Fibroblast of upper back skin (primary cell): Measurements from ENCODE around the gene SEPTIN5.
"Not testable (repeated sequence)": the region's sequence is repeated elsewhere in the genome, so short reads cannot be mapped to it uniquely, and the experiment has no call there.

Experiments
- DNase-seq: peaks from one replicate; pipeline ENCODE4 v3.0.0-alpha.2; 2013

Gene SEPTIN5

GRCh38 chr22:19721330-19722177, 7.3 kb downstream of the SEPTIN5 start:
- DNase-seq = no peak

GRCh38 chr22:19722178-19722981, 8.1 kb downstream of the SEPTIN5 start:
- no peak for DNase-seq

DNA sequence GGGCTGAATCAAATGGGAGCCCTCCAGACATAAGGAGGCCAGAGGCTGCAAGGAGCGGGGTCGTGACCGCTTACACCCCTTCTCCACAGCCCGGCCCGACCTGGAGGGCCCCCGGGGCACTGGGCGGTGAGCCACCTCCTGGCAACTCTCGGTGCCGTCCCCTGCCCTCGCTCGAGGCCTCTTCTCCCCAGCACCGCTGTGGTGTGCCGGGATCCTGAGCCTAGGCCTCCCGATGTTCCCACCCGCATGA, 8.6 kb downstream of the SEPTIN5 start:
- no peak for DNase-seq

DNA sequence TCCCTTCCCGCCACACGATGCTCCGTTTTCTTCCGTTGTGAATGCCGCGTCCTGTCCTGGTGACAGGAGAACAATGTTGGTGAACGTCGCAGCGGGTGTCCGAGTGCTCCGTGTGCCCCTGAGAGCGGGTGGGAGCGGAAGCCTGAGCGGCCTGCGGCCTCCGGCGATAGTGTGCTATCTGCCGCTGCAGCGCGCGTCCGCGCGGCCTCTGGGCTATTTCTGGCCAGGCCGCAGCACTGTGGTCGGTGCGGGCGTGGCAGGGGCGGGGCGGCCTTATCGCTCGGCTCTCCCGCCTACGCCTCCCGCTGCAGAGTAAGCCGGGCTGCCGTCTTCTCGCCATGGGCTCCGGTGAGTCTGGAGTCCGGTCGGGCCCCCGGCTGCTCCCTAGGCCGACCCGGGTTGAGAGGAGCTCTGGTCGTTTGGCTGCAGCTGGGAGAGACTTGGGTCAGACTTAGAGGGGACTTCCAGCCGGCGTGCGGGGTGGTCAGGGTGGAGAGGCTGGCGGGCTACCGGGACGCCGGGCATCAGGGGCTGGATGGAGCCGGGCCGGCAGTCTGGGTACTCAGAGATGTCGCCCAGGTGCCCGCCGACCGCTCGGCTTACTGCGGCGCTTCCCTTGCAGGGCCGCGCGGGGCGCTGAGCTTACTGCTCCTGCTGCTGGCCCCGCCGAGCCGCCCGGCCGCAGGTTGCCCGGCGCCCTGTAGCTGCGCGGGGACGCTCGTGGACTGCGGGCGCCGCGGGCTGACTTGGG, 9.1 kb downstream of the SEPTIN5 start, which contains the start of gene GP1BB:
Gene GP1BB, plus strand, starts transcription at position 308 of the 751 bp plus-strand sequence. Its CDS starts 31 bp downstream, at position 339.
- no peak for DNase-seq

DNA sequence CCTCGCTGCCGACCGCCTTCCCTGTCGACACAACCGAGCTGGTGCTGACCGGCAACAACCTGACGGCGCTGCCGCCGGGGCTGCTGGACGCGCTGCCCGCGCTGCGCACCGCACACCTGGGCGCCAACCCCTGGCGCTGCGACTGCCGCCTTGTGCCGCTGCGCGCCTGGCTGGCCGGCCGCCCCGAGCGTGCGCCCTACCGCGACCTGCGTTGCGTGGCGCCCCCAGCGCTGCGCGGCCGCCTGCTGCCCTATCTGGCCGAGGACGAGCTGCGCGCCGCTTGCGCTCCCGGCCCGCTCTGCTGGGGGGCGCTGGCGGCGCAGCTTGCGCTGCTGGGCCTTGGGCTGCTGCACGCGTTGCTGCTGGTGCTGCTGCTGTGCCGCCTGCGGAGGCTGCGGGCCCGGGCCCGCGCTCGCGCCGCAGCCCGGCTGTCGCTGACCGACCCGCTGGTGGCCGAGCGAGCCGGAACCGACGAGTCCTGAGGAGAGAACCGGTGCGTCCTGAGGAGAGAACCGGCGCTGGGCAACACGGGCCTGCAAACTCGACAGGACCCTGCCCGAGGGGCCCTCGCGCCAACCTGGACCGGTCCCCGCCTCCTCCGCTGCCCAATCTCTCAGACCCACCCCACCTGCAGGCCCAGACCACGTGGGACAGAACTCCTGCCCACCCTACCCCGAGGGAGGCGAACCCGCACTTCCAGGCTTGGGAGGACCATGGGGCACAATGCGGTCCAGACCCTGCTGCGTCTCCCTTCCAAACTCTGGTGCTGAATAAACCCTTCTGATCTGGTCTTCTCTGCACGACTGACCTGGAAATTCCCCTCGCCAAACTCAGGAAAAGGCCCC, 9.9 kb downstream of the SEPTIN5 start:
- DNase-seq = no peak

- no peak for DNase-seq
Observed at GRCh38 chr22:19724927-19725661, 10.8 kb downstream of the SEPTIN5 start.

GRCh38 chr22:19726064-19726788, 11.9 kb downstream of the SEPTIN5 start:
- DNase-seq = not testable (repeated sequence)

DNA sequence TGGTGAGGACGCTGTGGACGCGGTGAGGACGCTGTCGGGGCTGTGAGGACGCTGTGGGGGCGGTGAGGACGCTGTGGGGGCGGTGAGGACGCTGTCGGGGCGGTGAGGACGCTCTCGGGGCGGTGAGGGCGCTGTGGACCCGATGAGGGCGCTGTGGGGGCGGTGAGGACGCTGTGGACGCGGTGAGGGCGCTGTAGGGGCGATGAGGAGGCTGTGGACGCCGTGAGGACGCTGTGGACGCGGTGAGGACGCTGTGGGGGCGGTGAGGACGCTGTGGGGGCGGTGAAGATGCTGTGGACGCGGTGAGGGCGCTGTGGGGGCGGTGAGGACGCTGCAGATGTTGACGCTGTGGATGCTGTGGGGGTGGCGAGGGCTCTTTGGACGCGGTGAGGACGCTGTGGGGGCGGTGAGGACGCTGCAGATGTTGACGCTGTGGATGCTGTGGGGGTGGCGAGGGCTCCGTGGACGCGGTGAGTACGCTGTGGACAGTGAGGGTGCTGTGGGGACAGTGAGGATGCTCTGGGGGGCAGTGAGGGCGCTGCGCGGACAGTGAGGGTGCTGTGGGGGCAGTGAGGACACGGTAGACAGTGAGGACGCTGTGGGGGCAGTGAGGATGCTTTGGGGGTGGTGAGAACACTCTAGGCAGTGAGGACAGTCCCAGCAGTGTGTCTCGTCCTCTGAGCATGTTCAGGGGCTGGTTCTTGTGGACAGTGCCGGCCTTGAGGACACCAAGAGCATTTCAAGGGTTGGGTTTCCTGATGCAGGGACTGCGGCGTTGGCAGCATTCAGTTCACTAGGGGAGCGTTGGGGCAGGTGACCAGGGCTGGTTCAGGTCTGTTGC, 13.2 kb downstream of the SEPTIN5 start:
- no peak for DNase-seq

- DNase-seq = no peak
Observed at GRCh38 chr22:19728271-19728670, 14.0 kb downstream of the SEPTIN5 start.

GRCh38 chr22:19728836-19729235, 14.5 kb downstream of the SEPTIN5 start:
- no peak for DNase-seq

DNA sequence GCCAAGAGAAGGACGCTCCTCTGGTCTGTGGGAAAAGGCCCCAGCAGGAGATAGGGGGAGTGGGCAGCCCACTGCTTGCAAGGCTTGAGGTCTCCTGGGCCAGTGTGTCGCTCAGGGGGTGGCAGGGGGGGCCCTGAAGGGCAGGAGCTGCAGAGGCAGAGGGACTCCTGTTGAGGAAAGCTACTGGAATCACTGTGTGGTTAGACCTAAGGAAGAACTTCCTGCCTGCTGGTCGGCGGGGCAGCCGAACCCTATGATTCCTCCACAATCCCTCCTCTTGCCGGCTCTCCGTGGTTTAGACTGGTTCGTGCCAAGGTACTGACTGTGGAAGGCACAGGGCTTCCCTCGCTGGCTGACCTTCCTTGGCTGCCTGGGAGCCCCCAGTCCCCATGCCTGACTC, 15.2 kb downstream of the SEPTIN5 start:
- DNase-seq = no peak

DNA sequence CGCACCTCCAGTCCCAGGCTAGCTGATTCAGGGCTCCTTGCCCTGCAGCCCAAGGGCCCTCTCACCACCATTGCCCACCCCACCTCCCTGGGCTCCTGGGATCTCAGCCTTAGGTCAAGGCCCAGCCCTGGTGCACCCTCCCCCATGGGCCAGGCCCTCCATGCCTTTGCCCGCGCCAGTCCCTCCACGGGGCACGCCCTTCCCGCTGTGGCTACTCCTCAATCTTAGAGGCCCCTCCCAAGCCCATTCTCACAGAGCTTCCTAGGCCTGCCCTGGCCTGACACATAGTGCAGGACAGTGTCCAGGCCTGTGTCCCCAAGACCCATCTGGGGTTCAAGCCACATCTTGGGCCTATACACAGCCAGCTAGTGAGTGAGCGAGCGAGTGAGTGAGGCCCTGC, 15.9 kb downstream of the SEPTIN5 start:
- DNase-seq = no peak

- peak; percentile 72 for DNase-seq
Observed at GRCh38 chr22:19730655-19731360, 16.5 kb downstream of the SEPTIN5 start.

- no peak for DNase-seq
Observed at GRCh38 chr22:19731361-19732135, 17.2 kb downstream of the SEPTIN5 start.

- no peak for DNase-seq
Observed at GRCh38 chr22:19732403-19733113, 18.3 kb downstream of the SEPTIN5 start.

GRCh38 chr22:19733755-19734154, 19.5 kb downstream of the SEPTIN5 start:
- DNase-seq = no peak

- no peak for DNase-seq
Observed at GRCh38 chr22:19734163-19734562, 19.9 kb downstream of the SEPTIN5 start.

DNA sequence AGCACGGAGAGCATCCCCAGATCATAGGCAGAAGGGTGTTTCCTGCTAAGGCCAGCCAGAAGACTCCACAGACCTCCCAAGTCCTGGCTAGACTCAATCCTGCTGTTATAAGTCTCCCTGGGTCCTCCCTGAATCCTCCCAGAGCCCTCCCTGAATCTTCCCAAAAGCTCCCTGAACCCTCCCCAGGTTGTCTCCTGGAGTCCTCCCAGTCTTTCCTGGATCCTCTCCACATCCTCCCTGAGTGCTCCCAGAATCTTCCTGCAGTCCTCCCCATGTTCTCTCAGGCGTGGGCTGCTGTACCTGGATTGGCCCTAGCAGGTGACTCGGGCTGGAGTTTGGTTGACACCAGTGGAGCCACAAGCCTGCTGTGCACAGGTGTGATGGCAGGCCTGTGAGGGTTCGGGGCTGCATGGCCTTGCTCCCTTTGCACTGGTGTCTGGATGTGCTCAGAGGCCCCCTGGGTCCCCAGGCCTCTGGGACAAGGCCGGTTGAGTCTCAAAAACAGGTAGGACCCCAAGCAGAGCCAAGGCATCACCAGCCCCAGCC, 20.6 kb downstream of the SEPTIN5 start:
- no peak for DNase-seq
